Endothelial cell of umbilical vein (primary cell): ENCODE data around the gene ESCO1. TPM values are rescaled to one million over a fixed set of nuclear protein-coding genes. Genes with fewer than 3 reads are reported as not detected.

ENCODE experiments used
- BruUV-seq: library from RNA; stranded (reverse); fragments of 400-500 nt; replicated peaks from 2 replicates; lab custom pipeline; 2021; lab: Mats Ljungman, UMichigan
- CTCF ChIA-PET: fragments of 300-600, 350-600 bp; sonication (Branson Sonifier 250); formaldehyde crosslinking; loops from one replicate; lab custom pipeline; 2021; ENCODE audit warnings: antibody characterized with exemption, inconsistent platforms; lab: Charles Lee
- POLR2A ChIA-PET: fragments of 300-600, 350-600 bp; sonication (Branson Sonifier 250); formaldehyde crosslinking; loops from one replicate; lab custom pipeline; 2021; ENCODE audit warnings: antibody characterized with exemption, inconsistent platforms; lab: Charles Lee
- DNase-seq: peaks from one replicate; pipeline ENCODE4 v3.0.0-alpha.2; 2011; ENCODE audit warnings: low read depth, low spot score
- FAIRE-seq: peaks from 2 replicates; lab custom pipeline; 2011; peaks lifted over from hg19 to GRCh38; lab: Jason Lieb, UNC
- H2AFZ ChIP-seq: 2 replicates; pipeline ENCODE4 v1.6.0; 2012; ENCODE audit warnings: low read depth, low read length, control low read depth, inconsistent platforms
- H3K27ac ChIP-seq: 2 replicates; pipeline ENCODE4 v1.5.1; 2011; ENCODE audit warnings: low read depth, mild to moderate bottlenecking, control low read depth, low read length, moderate library complexity; ENCODE audit not compliant: insufficient read depth
- H3K27me3 ChIP-seq, 2 experiments: 2 replicates each; pipeline versions ENCODE4 v1.6.0 to v1.6.1; 2011; ENCODE audit warnings: low read length in 2 of 2, mixed read lengths in 1 of 2; ENCODE audit not compliant: control insufficient read depth in 2 of 2, insufficient read depth in 2 of 2
- H3K36me3 ChIP-seq, 2 experiments: 2 replicates in 1 of 2; 3 replicates in 1 of 2; pipeline ENCODE4 v1.5.1; 2011; ENCODE audit warnings: low read length in 2 of 2, mild to moderate bottlenecking in 1 of 2, moderate library complexity in 1 of 2; ENCODE audit not compliant: control insufficient read depth in 2 of 2, insufficient read depth in 2 of 2; ENCODE audit errors: extremely low read depth in 1 of 2
- H3K4me1 ChIP-seq: 3 replicates; pipeline ENCODE4 v1.5.1; 2011; ENCODE audit warnings: mild to moderate bottlenecking, low read length; ENCODE audit not compliant: control insufficient read depth, insufficient read depth; ENCODE audit errors: extremely low read depth
- H3K4me2 ChIP-seq: 2 replicates; pipeline ENCODE4 v1.6.1; 2011; ENCODE audit warnings: low read length, control low read depth, mixed read lengths; ENCODE audit not compliant: insufficient read depth
- H3K4me3 ChIP-seq, 3 experiments: fragments of 200-600 bp in 1 of 3; sonication (generic), shearing (Covaris generic) in 1 of 3; replicated peaks in 1 of 3; 2 replicates each; pipeline ENCODE4 v1.5.1; 2011 to 2016; ENCODE audit warnings: control low read depth in 3 of 3, low read length in 3 of 3, mild to moderate bottlenecking in 2 of 3, inconsistent platforms in 1 of 3, low read depth in 1 of 3, moderate library complexity in 1 of 3; ENCODE audit not compliant: insufficient read depth in 1 of 3
- H3K79me2 ChIP-seq: 2 replicates; pipeline ENCODE4 v1.6.0; 2012; ENCODE audit warnings: low read length, inconsistent platforms; ENCODE audit not compliant: control insufficient read depth, insufficient read depth
- H3K9ac ChIP-seq: replicated peaks from 2 replicates; pipeline ENCODE3; 2011; ENCODE audit warnings: low read length, control low read depth; ENCODE audit not compliant: insufficient read depth; ENCODE audit errors: extremely low read depth
- H3K9me1 ChIP-seq: replicated peaks from 3 replicates; pipeline ENCODE4 v1.6.0; 2011; ENCODE audit warnings: mild to moderate bottlenecking, low read length; ENCODE audit not compliant: control insufficient read depth, insufficient read depth; ENCODE audit errors: extremely low read depth
- H3K9me3 ChIP-seq: replicated peaks from 2 replicates; pipeline ENCODE4 v1.5.1; 2012; ENCODE audit warnings: low read length, inconsistent platforms; ENCODE audit not compliant: control insufficient read depth, insufficient read depth
- H4K20me1 ChIP-seq: replicated peaks from 2 replicates; pipeline ENCODE3; 2011; ENCODE audit warnings: mild to moderate bottlenecking, low read length; ENCODE audit not compliant: control insufficient read depth, insufficient read depth; ENCODE audit errors: extremely low read depth
- CTCF ChIP-seq, 2 donors: IDR thresholded peaks; 1 replicate in 1 of 2; 2 replicates in 1 of 2; pipeline ENCODE4 v1.5.1; 2011; ENCODE audit warnings: low read length in 2 of 2, mild to moderate bottlenecking in 2 of 2, moderate library complexity in 2 of 2, control low read depth in 1 of 2, inconsistent platforms in 1 of 2, low read depth in 1 of 2; ENCODE audit not compliant: insufficient read depth in 1 of 2; ENCODE audit errors: extremely low read depth in 1 of 2
- EZH2 ChIP-seq: IDR thresholded peaks from 2 replicates; pipeline ENCODE4 v1.6.1; 2012; ENCODE audit warnings: borderline replicate concordance, low read depth, mild to moderate bottlenecking, moderate library complexity, low read length, inconsistent platforms; ENCODE audit not compliant: severe bottlenecking
- FOS ChIP-seq: IDR thresholded peaks from 2 replicates; pipeline ENCODE4 v1.6.1; 2011; ENCODE audit warnings: mild to moderate bottlenecking, low read length, moderate library complexity, borderline replicate concordance; ENCODE audit not compliant: insufficient read depth
- GATA2 ChIP-seq: IDR thresholded peaks from 2 replicates; pipeline ENCODE4 v1.7.0; 2011; ENCODE audit warnings: low read depth, mild to moderate bottlenecking, moderate library complexity, mixed read lengths, low read length; ENCODE audit not compliant: insufficient read length, insufficient read depth
- JUN ChIP-seq: IDR thresholded peaks from 2 replicates; pipeline ENCODE4 v1.6.1; 2011; ENCODE audit warnings: borderline replicate concordance, low read depth; ENCODE audit not compliant: insufficient read length, insufficient read depth
- MAX ChIP-seq: IDR thresholded peaks from 2 replicates; pipeline ENCODE4 v1.6.1; 2011; ENCODE audit not compliant: insufficient read depth, insufficient read length
- MYC ChIP-seq: IDR thresholded peaks from one replicate; pipeline ENCODE4 v1.6.1; 2011; ENCODE audit warnings: mild to moderate bottlenecking, low read depth, low read length
- POLR2A ChIP-seq: IDR thresholded peaks from 2 replicates; pipeline ENCODE4 v1.6.1; 2012; ENCODE audit warnings: low read depth, mild to moderate bottlenecking, control low read depth, low read length
- POLR2AphosphoS5 ChIP-seq: IDR thresholded peaks from 2 replicates; pipeline ENCODE4 v1.6.1; 2012; ENCODE audit warnings: low read depth, mild to moderate bottlenecking, control low read depth, low read length, moderate library complexity; ENCODE audit not compliant: insufficient read depth
- dilution Hi-C: fragments of 300-500 bp; cut with MboI; formaldehyde crosslinking; loops from one replicate; pipeline ENCODE4 v1.15.0; 2019; ENCODE audit warnings: low sequenced_read_pairs; ENCODE audit not compliant: extremely low pct_ligation_motif_present
- intact Hi-C: fragments of 100-400 bp; cut with micrococcal nuclease; formaldehyde crosslinking; loops from one replicate; pipeline ENCODE4 v1.10.0; 2022
- polyA plus RNA-seq, 4 experiments: library from polyadenylated mRNA; depleted of rRNA in 3 of 4; stranded (reverse) in 3 of 4; unstranded in 1 of 4; fragments of >200 nt; gene quantifications; 2 replicates each; pipeline versions ENCODE4 v1.2.1 to v1.2.3, GENCODE V29; 2011 to 2012; ENCODE audit warnings: missing spikeins in 1 of 4
- total RNA-seq: library from RNA; stranded (reverse); gene quantifications from 2 replicates; pipeline ENCODE4 v1.2.3, GENCODE V29; 2021

The ESCO1 gene
- total and polyA plus RNA-seq, 2 donors (not counting 3 experiments of a cell fraction or from before 2014, with no cell fraction given) = 2.1 to 12.0 TPM

GRCh38 chr18:21548647-21549046 is 51.9 kb downstream of the ESCO1 start:
- TF ChIP-seq MAX (no peak), EZH2 (no peak), MYC (no peak), GATA2 (no peak), FOS (no peak), JUN (no peak), POLR2A (no peak), POLR2AphosphoS5 (no peak), CTCF (IDR thresholded peaks at IDR 0.05; ENCODE audit: extremely low read depth in 1 of 2, insufficient read depth in 1 of 2, low read depth in 1 of 2, low read length in 2 of 2) (no peak)
- Histone ChIP-seq H4K20me1 (no peaks in the 10 kb centered on the region), H3K79me2 (no peaks in the 10 kb centered on the region), H3K36me3 (peaks cover 2% of the 10 kb centered on the region in 2 experiments), H2AFZ (no peak overlapping the region), H3K9ac (no peak overlapping the region), H3K4me2 (no peak overlapping the region), H3K9me1 (no peaks in the 10 kb centered on the region), H3K4me3 (no peak overlapping the region), H3K4me1 (no peaks in the 10 kb centered on the region), H3K27me3 (no peaks in the 10 kb centered on the region), H3K27ac (no peak overlapping the region), H3K9me3 (no peaks in the 10 kb centered on the region)
- FAIRE-seq = no peak
- POLR2A ChIA-PET = no interaction called here
- CTCF ChIA-PET = interaction anchor here (0.6 to 1.0 kb wide), 3 partner anchors 9 to 62 kb away, joined by 3 read pairs; no protein-coding TSS in a partner anchor
- BruUV-seq = no TSS peak
- intact Hi-C loops (no loop called here), dilution Hi-C loops (no loop called here)
- DNase-seq = no peak
